Jurkat, Clone E6-1 (cell line): ENCODE data around the gene GNB1L.

Experiments
- DNase-seq: peaks from one replicate; pipeline ENCODE4 v3.0.0-alpha.2; 2011; ENCODE audit warnings: low read depth, low spot score
- H3K4me3 ChIP-seq: 2 replicates; pipeline ENCODE4 v1.5.1; 2011; ENCODE audit warnings: mild to moderate bottlenecking, low read length, control low read depth, moderate library complexity

Gene GNB1L

DNA sequence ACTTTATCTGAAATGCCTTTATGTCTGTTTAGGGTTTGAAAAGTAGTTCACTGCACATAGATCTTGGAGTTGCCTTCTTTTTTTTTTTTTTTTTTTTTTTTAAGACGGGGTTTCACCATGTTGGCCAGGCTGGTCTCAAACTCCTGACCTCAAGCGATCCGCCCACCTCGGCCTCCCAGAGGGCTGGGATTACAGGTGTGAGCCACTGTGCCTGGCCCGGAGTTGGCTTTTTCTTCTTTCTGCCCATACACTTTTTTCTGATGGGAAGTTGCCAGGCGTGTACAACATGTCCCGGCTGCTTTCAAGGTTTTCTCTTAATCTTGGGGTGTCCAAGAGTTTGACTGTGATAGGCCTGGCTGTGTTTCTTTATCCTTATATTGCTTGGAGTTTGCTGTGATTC lies 12.9 kb upstream of the GNB1L start:
- H3K4me3 ChIP-seq = no peak overlapping the region
- DNase-seq = no peak

DNA sequence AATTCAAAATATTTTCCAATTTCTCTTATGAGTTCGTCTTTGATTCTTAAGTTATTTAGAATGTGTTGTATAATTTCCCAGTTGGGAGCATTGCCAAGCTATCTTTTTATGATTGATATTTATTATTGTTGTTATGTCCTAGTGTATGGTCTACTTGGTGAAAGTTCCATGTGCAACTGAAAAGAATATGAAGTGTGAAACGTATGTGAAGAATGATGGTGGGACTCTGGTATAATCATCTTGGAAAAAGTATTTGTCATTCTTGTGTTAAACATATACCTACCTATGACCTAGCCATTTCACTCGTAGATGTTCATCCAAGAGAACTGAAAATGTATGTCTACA lies 12.0 kb upstream of the GNB1L start:
- H3K4me3 ChIP-seq = no peak overlapping the region
- DNase-seq = no peak

GRCh38 chr22:19865141-19865829 lies 10.6 kb upstream of the GNB1L start:
- DNase-seq = no peak
- no peak overlapping the region for H3K4me3 ChIP-seq

DNA sequence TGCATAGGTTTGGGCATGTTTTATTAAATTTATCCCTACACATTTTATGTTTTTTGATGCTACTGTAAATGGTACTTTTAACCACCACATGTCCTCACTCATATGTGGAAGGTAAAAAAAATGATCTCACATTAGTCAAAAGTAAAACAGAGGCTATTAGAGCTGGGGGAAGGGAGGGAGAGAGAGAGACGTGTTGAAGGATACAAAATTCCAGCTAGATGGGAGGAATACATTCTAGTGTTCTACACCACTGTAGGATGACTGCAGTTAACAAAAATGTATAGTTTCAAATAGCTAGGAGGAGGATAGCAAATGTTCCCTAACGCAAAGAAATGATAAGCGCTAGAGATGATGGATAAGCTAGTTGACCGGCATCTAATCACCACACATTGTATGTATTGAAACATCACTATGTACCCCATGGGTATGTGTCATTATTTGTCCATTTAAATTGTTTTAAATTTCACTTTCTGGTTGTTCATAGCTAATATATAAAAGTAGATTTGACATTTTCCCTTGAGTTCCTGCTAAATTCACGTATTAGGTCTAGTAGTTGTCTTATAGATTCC lies 9.9 kb upstream of the GNB1L start:
- no peak overlapping the region for H3K4me3 ChIP-seq
- no peak for DNase-seq

GRCh38 chr22:19863571-19863970 lies 8.9 kb upstream of the GNB1L start:
- H3K4me3 ChIP-seq = no peak overlapping the region
- DNase-seq = no peak

DNA sequence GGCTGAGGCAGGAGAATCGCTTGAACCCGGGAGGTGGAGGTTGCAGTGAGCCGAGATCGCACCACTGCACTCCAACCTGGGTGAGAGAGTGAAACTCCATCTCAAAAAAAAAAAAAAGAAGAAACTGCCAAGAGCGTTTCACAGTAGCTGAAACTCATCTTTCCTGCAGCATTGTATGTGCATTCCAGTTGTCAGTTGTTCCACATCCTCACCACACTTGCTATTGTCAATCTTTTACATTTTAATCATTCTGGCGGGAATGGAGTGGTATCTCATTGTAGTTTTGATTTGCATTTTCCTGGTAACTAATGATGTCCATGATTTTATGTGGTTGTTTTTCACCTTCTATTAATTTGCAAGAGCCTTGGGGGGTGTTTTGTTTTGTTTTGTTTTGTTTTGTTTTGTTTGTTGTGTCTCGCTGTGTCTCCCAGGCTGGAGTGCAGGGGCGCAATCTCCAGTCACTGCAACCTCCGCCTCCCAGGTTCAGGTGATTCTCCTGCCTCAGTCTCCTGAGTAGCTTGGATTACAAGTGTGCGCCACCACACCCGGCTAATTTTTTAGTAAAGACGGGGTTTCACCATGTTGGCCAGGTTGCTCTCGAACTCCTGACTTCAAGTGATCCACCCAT lies 8.1 kb upstream of the GNB1L start:
- no peak for DNase-seq
- no peak overlapping the region for H3K4me3 ChIP-seq

GRCh38 chr22:19859861-19860510 lies 5.3 kb upstream of the GNB1L start:
- H3K4me3 ChIP-seq = no peak overlapping the region
- DNase-seq = no peak

- no peak overlapping the region for H3K4me3 ChIP-seq
Measured at GRCh38 chr22:19857382-19857781, 2.7 kb upstream of the GNB1L start.

GRCh38 chr22:19855504-19856409 lies 1.1 kb upstream of the GNB1L start:
- DNase-seq = peak; percentile 38
- H3K4me3 ChIP-seq = peak overlapping the region; percentile 96

More at GRCh38 chr22:19857382-19857781, 2.7 kb upstream of the GNB1L start:
- DNase-seq = no peak

- H3K4me3 ChIP-seq = peak overlapping the region; percentile 96
- DNase-seq = no peak
Measured at GRCh38 chr22:19853879-19854777, 546 bp downstream of the GNB1L start.

- no peak for DNase-seq
Measured at GRCh38 chr22:19853058-19853878, 1.4 kb downstream of the GNB1L start.

DNA sequence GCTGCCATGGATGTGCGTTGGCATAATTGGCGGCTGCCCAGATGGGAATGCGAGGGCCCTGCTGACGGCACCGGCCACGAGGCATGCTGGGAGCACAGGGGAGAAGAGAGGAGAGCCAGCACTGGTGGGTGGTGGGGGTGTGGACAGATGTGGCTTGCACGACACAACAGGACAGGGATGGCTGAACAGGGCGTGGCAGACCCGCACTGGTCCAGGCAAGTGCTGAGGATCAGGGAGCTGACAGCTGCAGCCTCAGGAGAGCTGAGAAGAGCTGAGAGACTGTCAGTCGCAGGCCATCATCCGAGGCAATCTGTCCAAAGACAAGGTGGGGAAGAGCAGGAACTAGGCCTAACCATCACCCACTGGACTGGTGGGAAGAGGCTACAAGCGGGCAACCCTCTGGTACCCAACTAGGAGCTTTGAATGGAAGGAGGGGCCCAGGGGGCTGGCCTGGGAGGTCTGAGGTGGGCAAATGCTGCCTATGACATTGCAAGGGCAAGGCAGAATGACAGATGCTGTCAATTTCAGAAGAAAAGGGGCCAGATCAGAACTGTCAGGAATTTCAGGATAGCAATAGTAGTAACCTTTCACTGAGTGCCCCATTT lies 2.4 kb downstream of the GNB1L start:
- DNase-seq = no peak
- H3K4me3 ChIP-seq = no peak overlapping the region

More at GRCh38 chr22:19853058-19853878, 1.4 kb downstream of the GNB1L start:
- peak overlapping the region; percentile 96 for H3K4me3 ChIP-seq

GRCh38 chr22:19851291-19852176 lies 3.1 kb downstream of the GNB1L start:
- no peak for DNase-seq
- H3K4me3 ChIP-seq = no peak overlapping the region

DNA sequence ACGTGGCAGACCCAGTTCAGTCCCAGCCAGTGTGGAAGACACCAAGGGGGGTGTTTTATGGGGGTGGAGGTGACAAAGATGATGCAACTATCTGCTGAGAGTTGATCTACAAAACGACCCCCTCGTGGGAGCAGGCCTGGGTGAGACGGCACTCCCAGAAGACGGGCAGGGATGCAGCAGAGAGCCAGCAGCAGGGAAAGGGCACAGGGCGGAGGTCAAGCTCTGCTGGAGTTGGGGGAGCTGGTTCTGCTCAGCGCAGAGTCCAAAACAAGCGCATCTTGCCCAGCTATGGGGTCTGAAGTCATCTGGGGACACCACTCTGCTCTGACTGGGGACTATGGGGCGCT lies 3.9 kb downstream of the GNB1L start:
- no peak overlapping the region for H3K4me3 ChIP-seq
- DNase-seq = no peak

GRCh38 chr22:19849835-19850762 lies 4.6 kb downstream of the GNB1L start:
- DNase-seq = no peak

More at GRCh38 chr22:19849835-19850762, 4.6 kb downstream of the GNB1L start:
- no peak overlapping the region for H3K4me3 ChIP-seq
